Testis (tissue), 2 donors: Measurements from ENCODE around the gene RPS6KA4.

Experiments
- CTCF ChIP-seq, 3 experiments: fragments of 450-650 bp in 2 of 3; fragments of 200-600 bp in 1 of 3; sonication (generic) in 1 of 3; IDR thresholded peaks; one replicate each; pipeline ENCODE4 v1.5.1; 2016 to 2019; ENCODE audit warnings: antibody characterized with exemption in 3 of 3, mild to moderate bottlenecking in 2 of 3, moderate library complexity in 1 of 3
- POLR2A ChIP-seq: fragments of 450-650 bp; IDR thresholded peaks from one replicate; pipeline ENCODE4 v1.6.1; 2017; ENCODE audit warnings: antibody characterized with exemption, mild to moderate bottlenecking, moderate library complexity

DNA sequence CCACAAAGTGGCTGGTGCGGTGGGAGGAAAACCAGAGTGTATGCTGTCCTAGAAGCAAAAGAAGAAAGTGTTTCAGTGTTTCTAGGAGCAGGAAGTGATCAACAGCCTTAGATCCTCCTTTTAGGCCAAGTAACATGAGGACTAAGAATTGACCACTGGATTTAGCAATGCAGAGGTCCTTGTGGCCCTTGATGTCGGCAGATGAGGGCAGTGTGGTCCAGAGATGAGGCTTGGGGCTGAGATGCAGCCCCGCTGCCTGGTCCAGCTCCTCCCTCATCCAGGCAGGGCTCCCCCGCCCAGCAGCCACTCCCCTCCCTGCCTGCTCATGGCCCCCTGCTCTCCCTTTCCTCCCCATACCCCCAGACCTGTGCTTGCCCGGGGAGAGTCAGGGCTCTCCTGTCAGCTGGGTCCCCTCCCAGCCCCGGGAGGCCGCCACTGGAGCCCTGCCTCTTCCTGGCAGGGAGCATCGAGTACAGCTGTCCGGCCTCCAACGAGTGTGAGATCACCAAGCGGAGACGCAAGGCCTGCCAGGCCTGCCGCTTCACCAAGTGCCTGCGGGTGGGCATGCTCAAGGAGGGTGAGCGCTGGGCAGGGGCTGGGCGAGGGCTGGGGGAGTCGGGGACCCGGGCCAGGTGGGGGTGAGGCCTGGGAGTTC lies 45.3 kb upstream of the RPS6KA4 start:
- TF ChIP-seq POLR2A (no peak), CTCF (IDR thresholded peaks at IDR 0.05) (no peak)
